ENCODE measurements around the gene TMEM38B.

DNA sequence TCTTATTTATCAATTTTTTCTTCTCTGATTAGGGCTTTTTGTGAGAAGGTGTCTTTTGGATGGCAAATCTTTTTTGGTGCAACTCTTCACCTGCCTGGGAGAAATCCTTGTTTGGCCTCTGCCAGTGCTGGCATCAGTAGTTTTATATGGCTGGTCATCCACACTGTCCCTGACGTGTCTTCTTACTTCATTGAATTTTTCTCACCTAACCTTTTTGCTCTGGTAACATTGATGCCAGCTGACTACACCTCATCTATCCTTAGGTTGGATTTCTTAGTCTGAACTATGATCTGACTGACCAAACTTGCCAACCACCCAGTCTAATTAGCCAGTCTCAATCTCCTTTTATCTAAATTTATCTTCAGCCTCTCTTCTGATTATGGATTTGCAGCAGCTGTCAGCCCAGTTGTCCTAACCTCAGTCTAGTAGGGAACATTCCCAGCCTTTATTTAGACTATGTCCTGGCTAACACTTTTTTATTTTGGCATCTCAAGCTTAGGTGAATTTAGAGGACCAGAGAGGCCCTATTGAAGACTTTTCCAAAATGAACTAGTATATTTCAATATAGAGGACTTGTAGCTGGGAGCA lies 10.6 kb upstream of the TMEM38B start:
- TF ChIP-seq POLR2AphosphoS5 (IDR thresholded peaks at IDR 0.05; ENCODE audit: borderline replicate concordance, low read depth, low read length) (no peak), EZH2 (IDR thresholded peaks at IDR 0.05) (no peak), FOXP2 (optimal IDR thresholded peaks at IDR 0.05; ENCODE audit: control extremely low read depth, extremely low read length, insufficient read depth) (no peak)
